ENCODE data around the gene CDK10.

The CDK10 gene

GRCh38 chr16:89686520-89687091, at the start of gene CDK10:
Gene CDK10, plus strand, starts transcription at chr16:89686689. Its CDS starts 22 bp downstream, at chr16:89686711.
- no peak for TF ChIP-seq CTCF (IDR thresholded peaks at IDR 0.05; ENCODE audit: extremely low read depth, missing control alignments)
- peak; percentile 97 for DNase-seq (ENCODE audit: low spot score)

GRCh38 chr16:89637379-89637778, 49.1 kb upstream of the CDK10 start:
- DNase-seq (ENCODE audit: low spot score) = no peak
- TF ChIP-seq CTCF (IDR thresholded peaks at IDR 0.05; ENCODE audit: extremely low read depth, missing control alignments) = no peak

- no peak for TF ChIP-seq CTCF (IDR thresholded peaks at IDR 0.05; ENCODE audit: extremely low read depth, missing control alignments)
- no peak for DNase-seq (ENCODE audit: low spot score)
Observed at GRCh38 chr16:89638455-89638854, 48.0 kb upstream of the CDK10 start.

GRCh38 chr16:89639385-89639784, 47.1 kb upstream of the CDK10 start:
- TF ChIP-seq CTCF (IDR thresholded peaks at IDR 0.05; ENCODE audit: extremely low read depth, missing control alignments) = no peak
- DNase-seq (ENCODE audit: low spot score) = no peak

- DNase-seq (ENCODE audit: low spot score) = no peak
- TF ChIP-seq CTCF (IDR thresholded peaks at IDR 0.05; ENCODE audit: extremely low read depth, missing control alignments) = no peak
Observed at GRCh38 chr16:89641458-89642119, 44.9 kb upstream of the CDK10 start.

GRCh38 chr16:89642574-89642973, 43.9 kb upstream of the CDK10 start:
- no peak for TF ChIP-seq CTCF (IDR thresholded peaks at IDR 0.05; ENCODE audit: extremely low read depth, missing control alignments)
- DNase-seq (ENCODE audit: low spot score) = no peak

- DNase-seq (ENCODE audit: low spot score) = no peak
- TF ChIP-seq CTCF (IDR thresholded peaks at IDR 0.05; ENCODE audit: extremely low read depth, missing control alignments) = no peak
Observed at GRCh38 chr16:89643769-89644300, 42.7 kb upstream of the CDK10 start.
